Fibroblast of gingiva (primary cell): Measurements from ENCODE around the gene FIG4.
"Not testable (repeated sequence)": the region's sequence is repeated elsewhere in the genome, so short reads cannot be mapped to it uniquely, and the experiment has no call there.

Source experiments
- DNase-seq: peaks from one replicate; pipeline ENCODE4 v3.0.0-alpha.2; 2011; ENCODE audit warnings: low read depth

Gene FIG4

GRCh38 chr6:109854541-109855308 lies 163.6 kb downstream of the FIG4 start:
- no peak for DNase-seq

- DNase-seq = not testable (repeated sequence)
Measured at GRCh38 chr6:109855476-109856040, 164.5 kb downstream of the FIG4 start.

GRCh38 chr6:109861946-109862345 lies 170.8 kb downstream of the FIG4 start:
- DNase-seq = no peak

GRCh38 chr6:109864050-109864449 lies 173.0 kb downstream of the FIG4 start:
- no peak for DNase-seq

- DNase-seq = no peak
Measured at GRCh38 chr6:109865968-109866367, 174.9 kb downstream of the FIG4 start.

GRCh38 chr6:109867009-109867969 lies 176.2 kb downstream of the FIG4 start:
- no peak for DNase-seq

GRCh38 chr6:109867970-109868358 lies 176.9 kb downstream of the FIG4 start:
- peak; percentile 37 for DNase-seq

GRCh38 chr6:109869398-109870088 lies 178.4 kb downstream of the FIG4 start:
- DNase-seq = not testable (repeated sequence)

GRCh38 chr6:109870089-109870410 lies 179.0 kb downstream of the FIG4 start:
- no peak for DNase-seq

- no peak for DNase-seq
Measured at GRCh38 chr6:109872549-109872948, 181.5 kb downstream of the FIG4 start.

- no peak for DNase-seq
Measured at GRCh38 chr6:109872968-109873545, 182.0 kb downstream of the FIG4 start.

- DNase-seq = no peak
Measured at GRCh38 chr6:109874086-109874485, 183.0 kb downstream of the FIG4 start.

GRCh38 chr6:109874621-109875020 lies 183.5 kb downstream of the FIG4 start:
- DNase-seq = no peak
